T-helper 2 cell treated with Interferon-gamma antibody and Interleukin-4, amounts not matched to agents 5 μg/mL and 100 μg/mL, for 36 hours (primary cell): ENCODE measurements around the gene WWTR1.

Source experiments
- DNase-seq: peaks from one replicate; pipeline ENCODE4 v3.0.0; 2021; ENCODE audit warnings: low spot score
- H3K27ac Mint-ChIP-seq: one replicate; pipeline ENCODE4 v1.8.0; 2021; ENCODE audit warnings: mild to moderate bottlenecking, mixed read lengths
- H3K27me3 Mint-ChIP-seq: one replicate; pipeline ENCODE4 v1.8.0; 2021; ENCODE audit warnings: low read depth, mixed read lengths
- H3K36me3 Mint-ChIP-seq: one replicate; pipeline ENCODE4 v1.8.0; 2021; ENCODE audit warnings: low read depth, mixed read lengths
- H3K4me1 Mint-ChIP-seq: one replicate; pipeline ENCODE4 v1.8.0; 2021; ENCODE audit warnings: low read depth, mixed read lengths
- H3K4me3 Mint-ChIP-seq: one replicate; pipeline ENCODE4 v1.8.0; 2022; ENCODE audit warnings: mild to moderate bottlenecking, moderate library complexity, mixed read lengths
- H3K9me3 Mint-ChIP-seq: one replicate; pipeline ENCODE4 v1.8.0; 2021; ENCODE audit warnings: mixed read lengths

Gene WWTR1

DNA sequence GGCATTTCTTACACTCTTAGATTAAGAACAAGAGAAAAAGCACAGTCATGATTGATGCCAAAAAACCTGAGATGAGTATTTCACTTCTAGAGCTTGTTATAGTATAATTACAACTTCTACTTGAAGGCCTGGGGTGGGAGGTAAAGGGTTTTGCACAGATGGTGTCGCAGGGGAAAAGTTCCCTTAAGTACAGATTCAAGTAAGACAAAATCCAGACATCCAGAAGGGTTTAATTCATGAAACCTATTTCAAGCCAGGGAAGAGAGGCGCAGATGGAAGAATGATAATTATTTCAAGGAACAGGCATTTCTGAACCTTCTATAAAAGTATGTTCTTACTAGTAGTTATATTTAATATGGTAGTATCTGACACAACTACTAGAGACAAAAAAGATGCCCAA, 112.8 kb downstream of the WWTR1 start:
- Mint-ChIP-seq H3K9me3 (no peaks in the 10 kb centered on the region), H3K4me3 (no peak overlapping the region), H3K36me3 (no peaks in the 10 kb centered on the region), H3K27me3 (peaks cover 14% of the 10 kb centered on the region), H3K27ac (no peak overlapping the region), H3K4me1 (no peaks in the 10 kb centered on the region)
- DNase-seq: no peak

DNA sequence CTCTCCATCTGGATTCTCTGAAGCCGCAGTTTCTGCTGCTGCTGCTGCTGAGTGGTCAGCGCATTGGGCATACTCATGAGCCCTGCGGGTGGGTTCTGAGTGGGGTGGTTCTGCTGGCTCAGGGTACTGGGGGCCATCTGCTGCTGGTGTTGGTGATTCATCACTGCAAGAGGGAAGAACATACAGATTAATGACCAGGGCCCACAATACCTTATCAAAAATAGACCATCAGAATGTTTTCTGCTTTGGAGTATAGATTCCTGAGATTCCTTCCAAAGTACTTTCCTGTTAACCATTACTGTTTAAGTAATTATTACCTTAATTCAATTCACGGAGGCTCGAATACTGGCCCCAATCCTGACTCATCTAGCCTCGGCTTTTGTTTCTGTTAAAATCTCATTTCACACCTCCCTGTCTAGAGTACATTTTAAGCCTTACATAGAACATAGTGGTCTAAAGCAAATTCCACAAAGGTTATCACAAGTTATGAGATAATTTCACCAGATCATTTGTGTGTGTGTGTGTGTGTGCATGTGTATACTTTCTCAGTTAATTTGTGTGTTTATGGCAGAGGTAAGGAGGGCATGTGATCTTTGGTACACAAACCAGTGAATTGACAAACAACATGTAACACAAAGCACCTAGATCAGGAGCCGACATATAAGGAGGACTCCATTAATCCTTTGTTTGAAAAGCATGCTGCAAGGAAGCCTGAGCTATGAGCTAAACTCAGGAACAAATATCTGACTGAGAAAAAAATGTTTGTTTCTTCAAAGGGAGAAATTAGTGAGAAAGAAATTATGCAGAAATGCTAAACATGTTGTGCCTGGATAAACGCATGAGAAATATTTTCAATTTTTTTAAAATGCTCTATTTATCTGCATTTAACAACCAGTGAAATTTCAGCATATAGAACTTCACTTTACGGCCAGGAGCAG, 115.2 kb downstream of the WWTR1 start:
- H3K36me3 Mint-ChIP-seq: no peaks in the 10 kb centered on the region
- no peaks in the 10 kb centered on the region for H3K4me1 Mint-ChIP-seq
- DNase-seq: no peak
- no peak overlapping the region for H3K4me3 Mint-ChIP-seq
- H3K9me3 Mint-ChIP-seq: no peaks in the 10 kb centered on the region
- no peak overlapping the region for H3K27ac Mint-ChIP-seq
- peaks cover 12% of the 10 kb centered on the region for H3K27me3 Mint-ChIP-seq

DNA sequence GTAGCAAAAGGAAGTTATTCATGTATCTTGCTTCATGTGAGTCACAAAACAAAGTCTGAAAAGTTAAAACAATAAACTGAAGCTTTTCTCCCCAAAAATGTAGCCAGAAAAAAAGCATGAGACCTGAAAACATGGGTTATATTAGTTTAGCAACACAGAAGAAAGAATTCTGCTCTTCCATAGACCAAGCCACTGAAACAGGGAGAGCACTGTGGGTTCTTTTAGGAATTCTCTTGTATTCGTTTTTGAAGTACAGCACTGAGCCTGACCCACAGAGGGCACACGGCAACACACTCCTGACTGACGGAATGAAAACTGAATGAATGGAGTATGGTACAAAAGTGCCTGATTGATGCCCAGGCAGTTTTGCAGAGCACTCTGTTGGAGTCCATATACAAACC, 116.7 kb downstream of the WWTR1 start:
- DNase-seq: no peak
- no peaks in the 10 kb centered on the region for H3K36me3 Mint-ChIP-seq
- no peaks in the 10 kb centered on the region for H3K4me1 Mint-ChIP-seq
- peaks cover 7% of the 10 kb centered on the region for H3K27me3 Mint-ChIP-seq
- no peak overlapping the region for H3K4me3 Mint-ChIP-seq
- no peaks in the 10 kb centered on the region for H3K9me3 Mint-ChIP-seq
- H3K27ac Mint-ChIP-seq: no peak overlapping the region

DNA sequence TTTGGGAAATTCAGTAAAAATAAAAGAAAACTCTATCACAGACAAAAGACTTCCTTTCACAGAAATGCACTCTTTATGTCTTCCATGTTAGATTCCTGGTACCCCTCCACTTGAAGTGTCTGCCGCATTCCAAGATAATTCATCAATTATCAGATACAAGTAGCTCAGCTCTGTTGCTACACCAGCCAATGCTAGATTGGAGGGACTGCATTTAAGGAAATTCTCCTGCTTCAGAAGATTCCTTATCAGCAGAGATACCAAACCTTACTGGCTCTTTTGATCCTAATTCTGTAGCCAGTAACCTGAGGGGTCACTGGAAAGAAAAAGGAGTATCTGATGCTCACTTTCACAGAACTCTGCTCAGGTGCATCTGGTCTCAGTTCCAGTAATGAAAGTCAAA, 119.5 kb downstream of the WWTR1 start:
- DNase-seq: no peak
- no peak overlapping the region for H3K4me3 Mint-ChIP-seq
- H3K27ac Mint-ChIP-seq: no peak overlapping the region
- H3K27me3 Mint-ChIP-seq: peaks cover 11% of the 10 kb centered on the region
- H3K36me3 Mint-ChIP-seq: no peaks in the 10 kb centered on the region
- no peaks in the 10 kb centered on the region for H3K4me1 Mint-ChIP-seq
- H3K9me3 Mint-ChIP-seq: no peaks in the 10 kb centered on the region

DNA sequence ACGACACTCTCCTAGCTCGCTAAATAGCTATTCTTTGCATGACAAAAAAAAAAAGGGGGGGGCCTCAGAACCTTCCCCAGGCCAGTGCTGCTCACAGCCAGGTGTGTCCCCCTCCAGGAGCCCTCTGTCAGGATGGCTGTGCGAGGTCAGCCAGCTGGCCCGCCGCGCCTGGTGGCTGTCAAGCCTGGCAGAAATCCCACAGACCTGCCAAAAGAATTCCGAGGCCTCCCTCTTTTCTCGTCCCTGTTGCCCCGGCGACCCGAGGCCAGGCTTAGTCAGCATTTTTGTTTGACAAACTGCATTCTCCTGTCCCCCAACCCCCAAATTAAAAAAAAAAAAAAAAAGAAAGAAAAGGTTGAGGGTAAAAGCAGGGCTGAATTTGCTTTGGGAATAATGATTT, 121.4 kb downstream of the WWTR1 start:
- Mint-ChIP-seq H3K9me3 (no peaks in the 10 kb centered on the region), H3K4me3 (no peak overlapping the region), H3K27me3 (peaks cover 13% of the 10 kb centered on the region), H3K27ac (no peak overlapping the region), H3K4me1 (peaks cover 7% of the 10 kb centered on the region), H3K36me3 (no peaks in the 10 kb centered on the region)
- DNase-seq: no peak

DNA sequence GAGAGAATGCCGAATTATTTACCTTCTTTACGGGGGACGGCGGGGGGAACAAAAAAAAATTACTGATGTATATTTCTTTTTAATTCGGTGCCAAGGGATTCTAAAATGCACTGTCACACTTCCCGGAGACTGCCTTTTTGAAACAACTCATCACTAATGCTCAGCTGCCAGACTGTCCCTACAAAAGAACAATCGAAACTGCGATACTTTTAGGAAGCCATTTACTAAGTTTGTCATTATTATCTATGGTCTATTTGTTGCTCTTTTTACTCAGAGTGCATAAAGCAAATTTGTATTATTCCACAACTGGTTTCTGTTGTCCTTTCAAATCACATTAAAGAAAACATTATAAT, 122.5 kb downstream of the WWTR1 start:
- DNase-seq: no peak
- Mint-ChIP-seq H3K27me3 (peaks cover 11% of the 10 kb centered on the region), H3K36me3 (no peaks in the 10 kb centered on the region), H3K9me3 (no peaks in the 10 kb centered on the region), H3K4me1 (peaks cover 7% of the 10 kb centered on the region), H3K4me3 (no peak overlapping the region), H3K27ac (no peak overlapping the region)

DNA sequence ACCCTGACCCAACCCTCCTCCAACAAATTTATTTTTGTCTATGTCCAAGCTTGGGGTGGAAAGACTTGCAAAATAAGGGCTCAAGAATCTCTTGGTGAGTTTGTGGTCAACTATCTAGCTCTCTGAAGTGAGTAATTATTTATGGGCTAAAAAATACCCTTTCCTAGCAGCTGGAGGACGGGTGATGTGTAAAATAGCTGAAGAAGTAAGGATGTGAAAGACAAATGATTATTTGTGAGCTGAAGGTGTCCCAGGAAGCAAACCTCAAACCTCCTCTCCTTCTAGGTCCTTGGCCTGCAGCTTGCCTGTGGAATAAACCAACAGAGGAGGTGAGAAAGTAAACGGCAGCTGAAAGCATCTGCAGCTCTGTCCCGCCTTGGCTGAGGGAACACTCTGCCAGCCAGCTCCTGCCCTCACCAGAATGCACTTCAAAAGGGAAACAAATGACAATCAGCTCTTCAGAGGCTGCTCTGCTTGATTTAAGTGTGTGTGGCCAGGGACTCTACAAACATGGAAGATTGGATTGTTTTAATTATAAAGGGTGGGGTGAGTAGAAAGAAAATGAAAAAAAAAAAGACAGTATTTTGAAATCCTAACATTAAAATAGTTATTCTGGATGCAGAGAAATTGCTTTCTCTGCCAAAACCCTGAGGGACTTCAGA, 123.0 kb downstream of the WWTR1 start:
- no peak overlapping the region for H3K4me3 Mint-ChIP-seq
- no peak overlapping the region for H3K27ac Mint-ChIP-seq
- peaks cover 7% of the 10 kb centered on the region for H3K27me3 Mint-ChIP-seq
- peaks cover 7% of the 10 kb centered on the region for H3K4me1 Mint-ChIP-seq
- no peaks in the 10 kb centered on the region for H3K9me3 Mint-ChIP-seq
- DNase-seq: no peak
- H3K36me3 Mint-ChIP-seq: no peaks in the 10 kb centered on the region

DNA sequence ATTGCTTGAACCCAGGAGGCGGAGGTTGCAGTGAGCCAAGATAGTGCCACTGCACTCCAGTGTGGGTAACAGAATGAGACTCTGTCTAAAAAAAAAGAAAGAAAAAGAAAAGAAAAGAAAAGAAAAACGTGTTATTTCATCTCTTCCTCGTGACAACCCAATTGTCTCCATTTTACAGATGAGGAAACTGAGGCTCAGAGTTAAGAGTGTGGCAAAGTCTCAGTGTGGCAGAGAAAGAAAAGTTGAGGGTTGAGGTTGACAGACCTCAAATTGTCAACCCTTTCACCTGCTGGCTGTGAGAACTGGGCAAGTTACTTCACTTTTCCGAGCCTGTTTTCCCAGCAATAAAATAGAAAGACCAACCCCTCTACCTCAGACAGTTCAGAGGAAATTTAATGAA, 123.7 kb downstream of the WWTR1 start:
- peaks cover 7% of the 10 kb centered on the region for H3K27me3 Mint-ChIP-seq
- no peak overlapping the region for H3K27ac Mint-ChIP-seq
- H3K4me1 Mint-ChIP-seq: peaks cover 7% of the 10 kb centered on the region
- no peak overlapping the region for H3K4me3 Mint-ChIP-seq
- no peaks in the 10 kb centered on the region for H3K9me3 Mint-ChIP-seq
- DNase-seq: no peak
- H3K36me3 Mint-ChIP-seq: no peaks in the 10 kb centered on the region

DNA sequence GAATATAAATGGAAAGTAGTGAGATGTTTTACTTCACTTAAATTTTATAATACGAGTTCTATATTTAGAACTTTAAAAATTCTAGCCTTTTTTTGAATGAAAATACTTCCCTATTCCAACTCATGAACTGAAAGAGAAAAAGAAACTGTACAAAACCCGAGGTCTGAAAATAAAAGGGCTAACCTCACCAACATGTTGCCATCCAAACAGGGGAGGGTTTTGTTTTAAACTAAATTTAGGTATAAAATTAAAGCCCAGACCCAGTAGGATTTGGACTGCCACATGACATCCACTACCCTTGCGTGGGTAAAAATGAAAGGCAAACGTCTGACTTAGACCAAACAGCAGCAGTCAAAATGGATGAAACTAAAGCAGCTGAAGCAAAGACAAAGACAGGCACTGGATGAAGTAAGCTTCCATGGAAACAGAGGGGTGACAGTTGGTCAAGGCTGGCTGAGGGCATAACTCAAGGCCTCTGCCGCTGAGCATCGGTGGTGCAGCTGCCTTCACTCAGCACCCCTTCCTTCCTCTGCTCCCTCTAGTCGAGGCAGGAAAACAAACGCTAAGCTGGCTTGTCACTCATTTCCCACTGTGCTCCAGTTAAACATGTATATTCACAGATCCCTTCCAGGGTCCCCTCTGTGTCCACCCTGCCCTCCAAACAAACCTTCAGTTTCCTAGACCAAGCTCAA, 125.2 kb downstream of the WWTR1 start:
- peaks cover 7% of the 10 kb centered on the region for H3K4me1 Mint-ChIP-seq
- H3K27me3 Mint-ChIP-seq: peaks cover 10% of the 10 kb centered on the region
- DNase-seq: no peak
- H3K9me3 Mint-ChIP-seq: no peaks in the 10 kb centered on the region
- H3K27ac Mint-ChIP-seq: no peak overlapping the region
- H3K4me3 Mint-ChIP-seq: peak overlapping the region; percentile 13
- no peaks in the 10 kb centered on the region for H3K36me3 Mint-ChIP-seq

DNA sequence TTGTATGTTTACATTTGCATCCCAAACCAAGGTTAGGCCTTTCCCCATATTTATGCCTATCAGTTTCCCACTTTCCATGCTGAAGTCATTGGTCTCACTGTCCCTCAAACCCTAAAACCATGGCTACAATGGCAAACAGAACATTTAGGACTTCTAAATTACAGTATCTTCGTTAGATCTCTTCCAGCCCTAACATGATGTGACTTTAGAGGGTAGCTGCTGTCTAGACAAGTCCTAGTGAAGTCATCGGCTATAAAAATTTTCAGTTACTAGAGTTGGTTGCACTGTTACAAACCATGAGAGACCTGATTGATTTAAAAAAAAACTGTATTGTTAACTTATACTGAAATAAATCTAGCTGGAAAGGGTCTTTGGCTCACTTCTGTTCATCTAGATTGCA, 128.7 kb downstream of the WWTR1 start:
- Mint-ChIP-seq H3K36me3 (no peaks in the 10 kb centered on the region), H3K4me3 (no peak overlapping the region), H3K9me3 (no peaks in the 10 kb centered on the region), H3K4me1 (peaks cover 7% of the 10 kb centered on the region), H3K27me3 (peaks cover 10% of the 10 kb centered on the region), H3K27ac (no peak overlapping the region)
- no peak for DNase-seq

DNA sequence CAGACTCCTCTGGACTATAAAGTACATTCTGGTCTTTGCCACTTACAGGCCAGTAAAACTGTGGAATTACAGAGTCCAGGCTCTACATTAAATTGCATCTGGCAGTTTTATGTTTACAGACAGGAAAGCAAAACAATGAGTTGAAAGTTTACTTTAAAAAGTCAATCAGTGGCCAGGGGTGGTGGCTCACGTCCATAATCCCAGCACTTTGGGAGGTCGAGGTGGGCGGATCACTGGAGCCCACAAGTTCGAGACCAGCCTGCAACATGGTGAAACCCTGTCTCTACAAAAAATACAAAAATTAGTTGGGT, 129.5 kb downstream of the WWTR1 start:
- Mint-ChIP-seq H3K4me3 (no peak overlapping the region), H3K4me1 (peaks cover 7% of the 10 kb centered on the region), H3K27me3 (peaks cover 5% of the 10 kb centered on the region), H3K9me3 (no peaks in the 10 kb centered on the region), H3K36me3 (no peaks in the 10 kb centered on the region), H3K27ac (no peak overlapping the region)
- DNase-seq: no peak

DNA sequence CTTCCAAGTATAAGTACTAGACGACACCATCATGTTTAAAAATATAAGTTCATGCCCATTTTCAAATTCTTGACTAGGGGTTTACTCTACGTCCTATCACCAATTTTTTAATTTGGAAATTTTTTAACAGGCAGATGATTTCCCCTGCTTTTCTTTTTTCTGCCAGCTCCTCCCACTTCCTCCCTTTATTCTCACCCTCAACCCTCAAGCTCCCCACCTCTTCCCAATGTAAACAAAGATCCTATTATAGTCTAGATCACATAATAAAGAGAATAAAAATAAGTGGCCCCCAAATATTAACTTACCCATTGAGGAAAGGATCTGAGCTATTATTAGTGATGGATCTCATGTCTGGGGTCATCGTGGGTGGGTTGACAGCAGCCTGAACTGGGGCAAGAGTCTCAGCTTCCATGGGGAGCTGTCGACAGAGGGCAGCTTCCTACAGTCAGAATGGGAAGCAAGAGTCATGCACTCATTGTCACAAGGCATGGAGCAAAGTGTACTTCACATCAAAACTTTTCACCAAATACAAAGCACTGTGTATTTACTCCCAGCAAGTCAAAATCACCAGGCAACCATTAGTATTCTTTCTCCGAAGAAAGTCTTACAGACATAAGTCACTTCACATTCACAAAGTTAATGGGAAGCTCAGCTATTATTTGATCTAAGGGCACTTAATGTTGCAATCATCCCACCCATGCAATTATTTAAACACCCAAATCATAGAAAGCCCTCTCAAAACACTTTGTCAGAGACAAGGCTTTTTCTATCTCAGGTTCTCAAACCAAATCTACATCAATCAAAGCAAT, 130.1 kb downstream of the WWTR1 start:
- no peaks in the 10 kb centered on the region for H3K36me3 Mint-ChIP-seq
- H3K27ac Mint-ChIP-seq: no peak overlapping the region
- no peak for DNase-seq
- no peaks in the 10 kb centered on the region for H3K9me3 Mint-ChIP-seq
- peaks cover 3% of the 10 kb centered on the region for H3K4me1 Mint-ChIP-seq
- H3K4me3 Mint-ChIP-seq: no peak overlapping the region
- H3K27me3 Mint-ChIP-seq: peaks cover 3% of the 10 kb centered on the region

DNA sequence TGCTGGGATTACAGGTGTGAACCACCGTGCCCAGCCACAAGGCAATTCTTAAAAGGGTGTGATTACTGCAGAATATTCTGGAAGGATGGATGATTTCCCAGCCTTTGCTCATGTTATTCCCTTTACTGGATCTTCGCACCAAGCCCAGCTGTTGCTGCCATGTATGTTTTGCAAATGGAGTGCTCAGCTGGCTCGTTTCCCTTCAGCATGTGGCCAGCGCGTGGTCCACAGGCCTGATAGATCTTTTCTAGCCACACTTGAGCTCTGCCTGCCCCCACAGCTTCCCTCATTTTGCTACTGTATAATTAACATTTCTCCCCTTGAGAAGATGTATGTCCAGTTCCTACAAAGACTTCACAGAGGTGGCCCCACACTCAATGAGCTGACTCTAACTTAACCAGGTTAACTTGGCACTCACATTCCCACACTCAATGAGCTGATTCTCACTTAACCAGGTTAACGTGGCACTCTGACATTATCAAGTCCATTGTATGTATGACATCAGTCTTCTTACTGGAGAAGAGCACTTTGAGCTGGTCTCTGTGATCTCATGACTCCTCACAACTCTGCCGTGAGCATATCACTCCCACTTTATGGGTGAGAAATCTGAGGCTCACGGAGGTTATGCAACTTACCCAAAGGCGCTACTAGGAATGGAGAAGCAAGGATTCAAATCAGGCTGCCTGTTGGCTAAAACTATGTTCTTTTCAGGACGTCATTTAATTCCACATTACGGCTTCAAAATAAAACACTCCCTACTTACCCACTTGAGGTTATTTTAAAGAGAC, 134.1 kb downstream of the WWTR1 start:
- Mint-ChIP-seq H3K36me3 (no peaks in the 10 kb centered on the region), H3K9me3 (no peaks in the 10 kb centered on the region), H3K27ac (no peak overlapping the region), H3K27me3 (peaks cover 4% of the 10 kb centered on the region), H3K4me1 (no peaks in the 10 kb centered on the region), H3K4me3 (no peak overlapping the region)
- no peak for DNase-seq
